Caco-2 (cell line): ENCODE data around the gene GTF3C2. TPM values are rescaled to one million over a fixed set of nuclear protein-coding genes. Genes with fewer than 3 reads are reported as not detected.

Experiments used
- BruUV-seq: library from RNA; stranded (reverse); fragments of 400-500 nt; replicated peaks from 2 replicates; lab custom pipeline; 2021; lab: Mats Ljungman, UMichigan
- CTCF ChIA-PET: fragments of 300-600 bp; sonication (Branson Sonifier 250); formaldehyde crosslinking; loops from one replicate; lab custom pipeline; 2022; ENCODE audit warnings: antibody characterized with exemption; lab: Charles Lee
- POLR2A ChIA-PET: fragments of 300-600 bp; sonication (Branson Sonifier 250); formaldehyde crosslinking; loops from one replicate; lab custom pipeline; 2022; ENCODE audit warnings: antibody characterized with exemption; lab: Charles Lee
- DNase-seq, 2 experiments: peaks; one replicate each; pipeline versions ENCODE4 v3.0.0 to v3.0.0-alpha.2; 2020 to 2022
- H3K27me3 ChIP-seq: replicated peaks from 2 replicates; pipeline ENCODE4 v1.6.0; 2011; ENCODE audit warnings: low read length; ENCODE audit not compliant: control insufficient read depth, insufficient read depth
- H3K36me3 ChIP-seq: 2 replicates; pipeline ENCODE4 v1.5.1; 2011; ENCODE audit warnings: low read length; ENCODE audit not compliant: control insufficient read depth, insufficient read depth
- H3K4me1 ChIP-seq: fragments of 250-450 bp; sonication (Bioruptor Pico); 2 replicates; pipeline ENCODE4 v1.5.1; 2020; ENCODE audit warnings: mild to moderate bottlenecking
- H3K4me3 ChIP-seq: 2 replicates; pipeline ENCODE4 v1.5.1; 2011; ENCODE audit warnings: low read depth, mild to moderate bottlenecking, control low read depth, low read length
- H3K9me3 ChIP-seq: fragments of 250-450 bp; sonication (Bioruptor Pico); 2 replicates; pipeline ENCODE4 v1.5.1; 2020; ENCODE audit warnings: mild to moderate bottlenecking, moderate library complexity
- H3K27ac Mint-ChIP-seq: one replicate; pipeline ENCODE4 v1.8.0; 2022; ENCODE audit warnings: mixed read lengths; ENCODE audit not compliant: unreplicated experiment
- H3K27me3 Mint-ChIP-seq: one replicate; pipeline ENCODE4 v1.8.0; 2022; ENCODE audit warnings: mixed read lengths; ENCODE audit not compliant: insufficient read depth, unreplicated experiment
- H3K36me3 Mint-ChIP-seq: one replicate; pipeline ENCODE4 v1.8.0; 2022; ENCODE audit warnings: mild to moderate bottlenecking, mixed read lengths; ENCODE audit not compliant: insufficient read depth, unreplicated experiment
- H3K4me1 Mint-ChIP-seq: one replicate; pipeline ENCODE4 v1.8.0; 2022; ENCODE audit warnings: low read depth, mixed read lengths; ENCODE audit not compliant: unreplicated experiment
- H3K4me3 Mint-ChIP-seq: one replicate; pipeline ENCODE4 v1.8.0; 2022; ENCODE audit warnings: mild to moderate bottlenecking, moderate library complexity, mixed read lengths; ENCODE audit not compliant: unreplicated experiment
- H3K9me3 Mint-ChIP-seq: one replicate; pipeline ENCODE4 v1.8.0; 2022; ENCODE audit warnings: mixed read lengths; ENCODE audit not compliant: unreplicated experiment
- intact Hi-C: fragments of 100-400 bp; cut with micrococcal nuclease; formaldehyde crosslinking; loops from one replicate; pipeline ENCODE4 v1.10.0; 2022; ENCODE audit not compliant: unreplicated experiment
- total RNA-seq: library from RNA; stranded (reverse); gene quantifications from 2 replicates; pipeline ENCODE4 v1.2.3, GENCODE V29; 2022
- TF ChIP-seq, protein P1 (sequence below), 2 experiments: fragments of 200-600 bp in 1 of 2; IDR thresholded peaks; 1 replicate in 1 of 2; 2 replicates in 1 of 2; pipeline versions ENCODE4 v1.5.1 to v1.8.0; 2011 to 2022; ENCODE audit warnings: antibody characterized with exemption in 1 of 2, control low read depth in 1 of 2, inconsistent platforms in 1 of 2, low read depth in 1 of 2, low read length in 1 of 2, mild to moderate bottlenecking in 1 of 2, moderate library complexity in 1 of 2; ENCODE audit not compliant: insufficient read depth in 1 of 2, severe bottlenecking in 1 of 2, unreplicated experiment in 1 of 2

The GTF3C2 gene
- total RNA-seq, 1 experiment from 2014 or later = 91.4 TPM

DNA sequence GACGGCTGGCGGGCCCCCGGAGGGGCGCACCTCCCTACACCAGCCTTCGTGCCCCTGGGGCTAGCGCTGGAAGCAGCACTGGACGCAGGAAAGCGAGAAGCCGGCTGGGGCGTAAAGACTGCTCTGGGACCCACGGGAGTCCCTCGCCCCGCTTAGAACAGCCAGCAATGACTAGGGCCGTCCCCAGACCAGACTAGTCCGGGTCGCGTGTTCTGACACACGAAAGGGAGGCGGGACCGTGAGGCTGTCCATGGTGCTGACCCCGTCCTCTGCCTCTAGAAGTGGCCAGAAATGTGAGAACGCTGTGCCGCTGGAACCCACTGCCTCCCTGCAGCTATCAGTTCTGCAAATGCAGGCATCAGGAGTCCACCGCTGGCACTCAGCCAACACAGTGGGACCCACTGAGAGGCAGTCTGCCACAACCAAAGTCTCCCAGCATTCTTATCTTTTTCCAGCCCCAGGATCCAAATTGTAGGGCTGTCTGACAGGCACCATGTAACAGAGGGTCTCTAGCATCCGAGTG, 48.1 kb downstream of the GTF3C2 start, which contains the start of gene UCN:
UCN (minus strand) TSS at position 87 of the 523 bp plus-strand sequence. CDS start 550 bp downstream, outside the sequence.
- no peaks in the 10 kb centered on the region for H3K36me3 ChIP-seq
- H3K4me3 ChIP-seq = peak within 1 kb of the TSS; percentile 19
- Mint-ChIP-seq H3K4me3 (peak within 1 kb of the TSS; percentile 58), H3K9me3 (no peaks in the 10 kb centered on the region), H3K36me3 (peaks cover 7% of the 10 kb centered on the region), H3K27me3 (peaks cover 3% of the 10 kb centered on the region), H3K4me1 (peaks cover 11% of the 10 kb centered on the region), H3K27ac (no peak within 1 kb of the TSS)
- DNase-seq = peak; percentile 76 to 83
- TF ChIP-seq, protein P1, sequence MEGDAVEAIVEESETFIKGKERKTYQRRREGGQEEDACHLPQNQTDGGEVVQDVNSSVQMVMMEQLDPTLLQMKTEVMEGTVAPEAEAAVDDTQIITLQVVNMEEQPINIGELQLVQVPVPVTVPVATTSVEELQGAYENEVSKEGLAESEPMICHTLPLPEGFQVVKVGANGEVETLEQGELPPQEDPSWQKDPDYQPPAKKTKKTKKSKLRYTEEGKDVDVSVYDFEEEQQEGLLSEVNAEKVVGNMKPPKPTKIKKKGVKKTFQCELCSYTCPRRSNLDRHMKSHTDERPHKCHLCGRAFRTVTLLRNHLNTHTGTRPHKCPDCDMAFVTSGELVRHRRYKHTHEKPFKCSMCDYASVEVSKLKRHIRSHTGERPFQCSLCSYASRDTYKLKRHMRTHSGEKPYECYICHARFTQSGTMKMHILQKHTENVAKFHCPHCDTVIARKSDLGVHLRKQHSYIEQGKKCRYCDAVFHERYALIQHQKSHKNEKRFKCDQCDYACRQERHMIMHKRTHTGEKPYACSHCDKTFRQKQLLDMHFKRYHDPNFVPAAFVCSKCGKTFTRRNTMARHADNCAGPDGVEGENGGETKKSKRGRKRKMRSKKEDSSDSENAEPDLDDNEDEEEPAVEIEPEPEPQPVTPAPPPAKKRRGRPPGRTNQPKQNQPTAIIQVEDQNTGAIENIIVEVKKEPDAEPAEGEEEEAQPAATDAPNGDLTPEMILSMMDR (IDR thresholded peaks at IDR 0.05; ENCODE audit: insufficient read depth in 1 of 2, low read depth in 1 of 2, low read length in 1 of 2, severe bottlenecking in 1 of 2, unreplicated experiment in 1 of 2) = no peak
- intact Hi-C loops = no loop called here
- peaks cover 16% of the 10 kb centered on the region for H3K4me1 ChIP-seq
- no peaks in the 10 kb centered on the region for H3K27me3 ChIP-seq
- H3K9me3 ChIP-seq = no peaks in the 10 kb centered on the region
- no TSS peak for BruUV-seq
- ChIA-PET POLR2A (no interaction called here), CTCF (interaction anchor here (1.1 kb wide), 1 partner anchor 15 kb away, joined by 3 read pairs; no protein-coding TSS in a partner anchor)

DNA sequence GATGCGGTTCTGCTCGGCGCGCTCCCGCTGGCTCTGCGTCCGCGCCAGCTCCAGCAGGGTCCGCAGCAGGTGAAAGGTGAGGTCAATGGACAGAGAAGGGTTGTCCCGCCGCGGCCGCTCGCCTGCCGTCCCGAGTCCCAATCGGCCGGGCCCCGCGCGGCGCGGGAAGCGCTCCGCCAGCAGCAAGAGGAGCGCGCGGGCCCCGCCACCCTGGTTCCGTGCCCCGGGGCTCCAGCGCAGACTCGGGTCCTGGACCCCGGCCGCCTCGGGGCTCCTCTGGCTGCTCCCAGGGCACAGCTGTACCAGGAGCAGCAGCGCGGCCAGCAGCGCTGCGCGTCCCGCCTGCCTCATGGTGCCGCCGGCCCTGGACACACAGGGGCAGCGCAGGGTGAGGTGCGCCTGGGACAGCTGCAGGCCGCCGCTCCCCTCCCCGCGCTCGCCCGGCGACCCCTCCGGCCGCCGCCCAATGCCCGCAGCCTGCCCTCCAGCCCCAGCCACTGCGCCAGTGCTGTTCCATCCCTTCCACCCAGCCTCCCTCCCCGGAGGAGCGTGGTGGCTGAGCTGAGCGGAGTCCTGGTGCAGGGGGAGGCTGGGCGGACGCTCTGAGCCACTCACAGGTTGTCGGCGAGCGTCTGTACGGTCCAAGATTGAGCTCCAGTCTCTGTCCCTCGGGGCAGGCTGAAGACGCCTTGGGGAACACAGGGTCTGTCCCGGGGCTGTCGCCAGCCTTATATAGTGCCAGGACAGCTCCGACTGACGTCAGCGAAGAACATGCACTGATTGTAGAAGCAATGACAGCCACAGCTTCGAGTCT, 48.8 kb downstream of the GTF3C2 start:
- CTCF ChIA-PET = interaction anchor here (1.1 kb wide), 1 partner anchor 14 kb away, joined by 3 read pairs; no protein-coding TSS in a partner anchor
- peaks cover 9% of the 10 kb centered on the region for H3K4me1 Mint-ChIP-seq
- H3K27ac Mint-ChIP-seq = no peak overlapping the region
- peaks cover 16% of the 10 kb centered on the region for H3K4me1 ChIP-seq
- no peaks in the 10 kb centered on the region for H3K36me3 ChIP-seq
- no TSS peak for BruUV-seq
- peaks cover 3% of the 10 kb centered on the region for H3K27me3 Mint-ChIP-seq
- POLR2A ChIA-PET = no interaction called here
- TF ChIP-seq, protein P1 (IDR thresholded peaks at IDR 0.05; ENCODE audit: insufficient read depth in 1 of 2, low read depth in 1 of 2, low read length in 1 of 2, severe bottlenecking in 1 of 2, unreplicated experiment in 1 of 2) = no peak
- intact Hi-C loops = no loop called here
- H3K4me3 ChIP-seq = peak overlapping the region; percentile 19
- peaks cover 7% of the 10 kb centered on the region for H3K36me3 Mint-ChIP-seq
- no peaks in the 10 kb centered on the region for H3K9me3 ChIP-seq
- peak overlapping the region; percentile 58 for H3K4me3 Mint-ChIP-seq
- no peaks in the 10 kb centered on the region for H3K27me3 ChIP-seq
- peak in 1 of 2 experiments; percentile 39 for DNase-seq
- no peaks in the 10 kb centered on the region for H3K9me3 Mint-ChIP-seq

DNA sequence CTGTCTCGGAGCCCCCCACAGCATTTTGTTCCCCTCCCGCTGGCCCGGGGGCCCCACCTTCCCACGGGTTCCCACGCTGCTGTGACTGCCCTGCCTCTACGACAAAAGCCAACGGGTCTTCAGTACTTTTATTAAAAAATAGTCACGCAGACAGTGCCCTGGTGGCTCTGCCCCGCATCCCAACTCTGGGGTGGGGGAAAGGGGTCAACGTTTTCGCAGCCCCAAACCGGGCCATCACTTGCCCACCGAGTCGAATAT, 49.3 kb downstream of the GTF3C2 start:
- Mint-ChIP-seq H3K4me3 (peak overlapping the region; percentile 58), H3K4me1 (peaks cover 4% of the 10 kb centered on the region), H3K27ac (no peak overlapping the region), H3K36me3 (peaks cover 7% of the 10 kb centered on the region), H3K9me3 (no peaks in the 10 kb centered on the region), H3K27me3 (peaks cover 3% of the 10 kb centered on the region)
- ChIA-PET CTCF (interaction anchor here (1.1 kb wide), 1 partner anchor 14 kb away, joined by 3 read pairs; no protein-coding TSS in a partner anchor), POLR2A (no interaction called here)
- intact Hi-C loops = no loop called here
- H3K4me3 ChIP-seq = peak overlapping the region; percentile 19; the same call in 1 of the 2 replicates
- no peak for DNase-seq
- TF ChIP-seq, protein P1 (IDR thresholded peaks at IDR 0.05; ENCODE audit: insufficient read depth in 1 of 2, low read depth in 1 of 2, low read length in 1 of 2, severe bottlenecking in 1 of 2, unreplicated experiment in 1 of 2) = no peak
- BruUV-seq = no TSS peak
- H3K4me1 ChIP-seq = peaks cover 11% of the 10 kb centered on the region
- H3K36me3 ChIP-seq = no peaks in the 10 kb centered on the region
- H3K27me3 ChIP-seq = no peaks in the 10 kb centered on the region
- no peaks in the 10 kb centered on the region for H3K9me3 ChIP-seq
